ENCODE measurements around the gene RBM34. TPM values are rescaled to one million over a fixed set of nuclear protein-coding genes. Genes with fewer than 3 reads are reported as not detected.

Gene RBM34
- total and polyA plus RNA-seq, 2 donors (not counting 3 experiments of a cell fraction or from before 2014, with no cell fraction given) = 16.1 to 80.7 TPM

- peak overlapping the region; percentile 94 for H3K4me2 ChIP-seq (ENCODE audit: insufficient read depth, low read length)
- TF ChIP-seq GATA2 (IDR thresholded peaks at IDR 0.05; ENCODE audit: insufficient read depth, insufficient read length, low read depth, low read length) (no peak), FOS (IDR thresholded peaks at IDR 0.05; ENCODE audit: borderline replicate concordance, insufficient read depth, low read length) (no peak), POLR2AphosphoS5 (IDR thresholded peaks at IDR 0.05; ENCODE audit: insufficient read depth, low read depth, low read length) (no peak), CTCF (IDR thresholded peaks at IDR 0.05; ENCODE audit: extremely low read depth in 1 of 2, insufficient read depth in 1 of 2, low read depth in 1 of 2, low read length in 2 of 2) (no peak), JUN (IDR thresholded peaks at IDR 0.05; ENCODE audit: borderline replicate concordance, insufficient read depth, insufficient read length, low read depth) (no peak), MYC (IDR thresholded peaks at IDR 0.05; ENCODE audit: low read depth, low read length) (no peak), MAX (IDR thresholded peaks at IDR 0.05; ENCODE audit: insufficient read depth, insufficient read length) (no peak), POLR2A (IDR thresholded peaks at IDR 0.05; ENCODE audit: low read depth, low read length) (no peak), EZH2 (IDR thresholded peaks at IDR 0.05; ENCODE audit: borderline replicate concordance, low read depth, low read length, severe bottlenecking) (no peak)
- FAIRE-seq = no peak
- no peak overlapping the region for H2AFZ ChIP-seq (ENCODE audit: low read depth, low read length)
- dilution Hi-C loops (cut with MboI; ENCODE audit: extremely low pct_ligation_motif_present, low sequenced_read_pairs) (no loop called here), intact Hi-C loops (cut with micrococcal nuclease) (loop anchor here (1.0 kb wide), 2 partner anchors 200 to 376 kb away; partner anchors contain the start of genes ARID4B, B3GALNT2 and GGPS1)
- no peaks in the 10 kb centered on the region for H3K9me1 ChIP-seq (replicated peaks; ENCODE audit: control insufficient read depth, extremely low read depth, insufficient read depth, low read length)
- peak overlapping the region; percentile 89 for H3K9ac ChIP-seq (replicated peaks; ENCODE audit: extremely low read depth, insufficient read depth, low read length)
- H3K36me3 ChIP-seq (ENCODE audit: control insufficient read depth in 2 of 2, extremely low read depth in 1 of 2, insufficient read depth in 2 of 2, low read length in 2 of 2) = peaks cover 2 to 4% of the 10 kb centered on the region in 2 experiments
- peak; percentile 40 for DNase-seq (ENCODE audit: low read depth, low spot score)
- peaks cover 57% of the 10 kb centered on the region for H3K79me2 ChIP-seq (ENCODE audit: control insufficient read depth, insufficient read depth, low read length)
- H3K9me3 ChIP-seq (replicated peaks; ENCODE audit: control insufficient read depth, insufficient read depth, low read length) = no peaks in the 10 kb centered on the region
- H4K20me1 ChIP-seq (replicated peaks; ENCODE audit: control insufficient read depth, extremely low read depth, insufficient read depth, low read length) = peaks cover 2% of the 10 kb centered on the region
- peak overlapping the region; percentile 70 for H3K27ac ChIP-seq (ENCODE audit: insufficient read depth, low read depth, low read length)
- POLR2A ChIA-PET = interaction anchor here (1.0 kb wide), 1 partner anchor 31 kb away, joined by 4 read pairs; no protein-coding TSS in a partner anchor
- BruUV-seq (replicated peaks) = no TSS peak
- peak overlapping the region; percentile 79 to 99 (median 93) for H3K4me3 ChIP-seq (replicated peaks in 1 of 3; ENCODE audit: insufficient read depth in 1 of 3, low read depth in 1 of 3, low read length in 3 of 3)
- no peaks in the 10 kb centered on the region for H3K27me3 ChIP-seq (ENCODE audit: control insufficient read depth in 2 of 2, insufficient read depth in 2 of 2, low read length in 2 of 2)
- CTCF ChIA-PET = interaction anchor here (0.6 to 2.2 kb wide), 3 partner anchors 15 to 287 kb away, joined by 3 to 6 read pairs (median 3); no protein-coding TSS in a partner anchor
- peaks cover 12% of the 10 kb centered on the region for H3K4me1 ChIP-seq (ENCODE audit: control insufficient read depth, extremely low read depth, insufficient read depth, low read length)
Measured at GRCh38 chr1:235127732-235128455, 33.2 kb downstream of the RBM34 start.
